Measurements from ENCODE around the gene ULBP2. TPM values are rescaled to one million over a fixed set of nuclear protein-coding genes. Genes with fewer than 3 reads are reported as not detected.

Gene ULBP2
- total RNA-seq, 1 donor from 2014 or later = not detected

DNA sequence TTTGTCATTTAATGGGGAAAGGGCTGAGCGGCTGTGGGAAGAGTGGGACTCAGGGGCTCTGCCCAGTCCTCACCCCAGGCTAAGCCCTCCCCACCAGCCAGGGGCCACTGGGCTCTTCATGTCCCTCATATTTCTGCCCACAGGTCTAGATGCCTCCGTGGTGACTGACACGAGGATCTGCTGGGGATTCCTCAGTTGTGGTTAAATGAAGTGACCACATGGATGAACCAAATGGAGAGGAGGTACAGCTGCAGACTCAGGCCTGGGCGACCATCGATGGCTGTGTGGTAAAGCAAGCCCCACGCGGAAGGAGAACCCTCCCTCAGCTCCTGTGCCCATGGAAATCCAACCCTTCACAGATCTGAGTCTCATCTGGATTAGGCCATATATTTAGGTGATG, 54.2 kb downstream of the ULBP2 start:
- no peak for TF ChIP-seq CTCF (IDR thresholded peaks at IDR 0.05)
- Histone ChIP-seq H3K4me1 (peaks cover 0 to 1% of the 10 kb centered on the region in 2 donors), H3K27me3 (no peaks in the 10 kb centered on the region), H3K4me3 (no peak overlapping the region), H3K9me3 (no peaks in the 10 kb centered on the region), H3K36me3 (no peaks in the 10 kb centered on the region), H3K27ac (no peak overlapping the region)
- no peak for DNase-seq (ENCODE audit: low spot score in 2 of 2)
- intact Hi-C loops (cut with DNase I) = no loop called here

Other genes starting within 250 kb of the ULBP2 start
- 11.9 TPM for gene LATS1, start 223.9 kb upstream of the ULBP2 start, total RNA-seq
- gene NUP43, start 195.5 kb upstream of the ULBP2 start, total RNA-seq = 2.9 TPM
- gene PCMT1, start 192.3 kb upstream of the ULBP2 start, total RNA-seq = 23.5 TPM
- gene LRP11, start 77.7 kb upstream of the ULBP2 start, total RNA-seq = 39.1 TPM
- not detected for gene RAET1E, start 43.9 kb upstream of the ULBP2 start, total RNA-seq
- not detected for gene RAET1G, start 18.9 kb upstream of the ULBP2 start, total RNA-seq
- gene ULBP1, start 21.9 kb downstream of the ULBP2 start, total RNA-seq = 3.8 TPM
- gene RAET1L, start 83.5 kb downstream of the ULBP2 start, total RNA-seq = not detected
- gene ULBP3, start 127.1 kb downstream of the ULBP2 start, total RNA-seq = 24.2 TPM
- gene PPP1R14C, start 201.0 kb downstream of the ULBP2 start, total RNA-seq = not detected

Measured in ascending aorta (tissue), 2 donors.